Measurements from ENCODE around the gene OPN4. TPM values are rescaled to one million over a fixed set of nuclear protein-coding genes. Genes with fewer than 3 reads are reported as not detected.
A peak's percentile ranks its signal among the peaks of the same experiment; 100 is the strongest.

OPN4 gene
- total RNA-seq, 6 experiments from 2014 or later: not detected

DNA sequence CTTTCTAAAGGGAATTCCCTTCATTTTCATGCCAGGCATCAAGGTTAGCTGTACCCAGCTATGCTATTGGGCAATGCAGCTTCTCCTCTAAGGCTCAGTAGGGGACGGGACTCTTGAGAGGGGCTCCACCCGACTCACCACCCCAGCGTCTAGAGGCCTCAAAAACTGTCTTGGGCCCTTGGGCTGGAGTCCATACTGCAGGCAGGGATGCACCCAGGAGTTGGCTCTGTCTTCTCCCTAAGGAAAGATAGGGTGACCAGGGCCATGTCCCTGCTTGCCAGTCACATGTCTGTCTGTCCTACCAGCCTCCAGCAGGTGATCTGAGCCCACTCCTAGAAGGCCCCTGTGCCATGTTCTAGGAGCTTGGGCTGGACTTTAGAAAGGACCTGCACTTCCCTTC is 1.2 kb downstream of the OPN4 start:
- H3K27ac ChIP-seq: no peak overlapping the region
- TF ChIP-seq POLR2A (IDR thresholded peaks at IDR 0.05): no peak
- TF ChIP-seq, protein P1, sequence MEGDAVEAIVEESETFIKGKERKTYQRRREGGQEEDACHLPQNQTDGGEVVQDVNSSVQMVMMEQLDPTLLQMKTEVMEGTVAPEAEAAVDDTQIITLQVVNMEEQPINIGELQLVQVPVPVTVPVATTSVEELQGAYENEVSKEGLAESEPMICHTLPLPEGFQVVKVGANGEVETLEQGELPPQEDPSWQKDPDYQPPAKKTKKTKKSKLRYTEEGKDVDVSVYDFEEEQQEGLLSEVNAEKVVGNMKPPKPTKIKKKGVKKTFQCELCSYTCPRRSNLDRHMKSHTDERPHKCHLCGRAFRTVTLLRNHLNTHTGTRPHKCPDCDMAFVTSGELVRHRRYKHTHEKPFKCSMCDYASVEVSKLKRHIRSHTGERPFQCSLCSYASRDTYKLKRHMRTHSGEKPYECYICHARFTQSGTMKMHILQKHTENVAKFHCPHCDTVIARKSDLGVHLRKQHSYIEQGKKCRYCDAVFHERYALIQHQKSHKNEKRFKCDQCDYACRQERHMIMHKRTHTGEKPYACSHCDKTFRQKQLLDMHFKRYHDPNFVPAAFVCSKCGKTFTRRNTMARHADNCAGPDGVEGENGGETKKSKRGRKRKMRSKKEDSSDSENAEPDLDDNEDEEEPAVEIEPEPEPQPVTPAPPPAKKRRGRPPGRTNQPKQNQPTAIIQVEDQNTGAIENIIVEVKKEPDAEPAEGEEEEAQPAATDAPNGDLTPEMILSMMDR (IDR thresholded peaks at IDR 0.05): no peak
- ATAC-seq (no peak), DNase-seq (peak in 2 of 3 donors; percentile 2 to 11)
- intact Hi-C loops (cut with DNase I): no loop called here
- H3K9me3 ChIP-seq: no peaks in the 10 kb centered on the region
- no peak overlapping the region for H3K4me3 ChIP-seq
- H3K36me3 ChIP-seq: no peaks in the 10 kb centered on the region
- no peaks in the 10 kb centered on the region for H3K4me1 ChIP-seq
- H3K27me3 ChIP-seq: no peaks in the 10 kb centered on the region
- no CpG with 5 or more reads among the region's 3 CpGs for WGBS (ENCODE audit: insufficient coverage, low coverage, low lambda C conversion rate, missing lambda C conversion rate)

- ATAC-seq (no peak), DNase-seq (peak in 1 of 3 donors; percentile 35)
- H3K4me1 ChIP-seq: no peaks in the 10 kb centered on the region
- H3K36me3 ChIP-seq: no peaks in the 10 kb centered on the region
- TF ChIP-seq, protein P1 (IDR thresholded peaks at IDR 0.05): no peak
- no peak for TF ChIP-seq POLR2A (IDR thresholded peaks at IDR 0.05)
- H3K27ac ChIP-seq: no peak overlapping the region
- no peak overlapping the region for H3K4me3 ChIP-seq
- no peaks in the 10 kb centered on the region for H3K9me3 ChIP-seq
- intact Hi-C loops (cut with DNase I): no loop called here
- H3K27me3 ChIP-seq: no peaks in the 10 kb centered on the region
- WGBS (ENCODE audit: insufficient coverage, low coverage, low lambda C conversion rate, missing lambda C conversion rate): 89% methylated on average over 4 of the region's 8 CpGs
These were observed 2.7 kb downstream of the OPN4 start for GRCh38 chr10:86657011-86657395.

DNA sequence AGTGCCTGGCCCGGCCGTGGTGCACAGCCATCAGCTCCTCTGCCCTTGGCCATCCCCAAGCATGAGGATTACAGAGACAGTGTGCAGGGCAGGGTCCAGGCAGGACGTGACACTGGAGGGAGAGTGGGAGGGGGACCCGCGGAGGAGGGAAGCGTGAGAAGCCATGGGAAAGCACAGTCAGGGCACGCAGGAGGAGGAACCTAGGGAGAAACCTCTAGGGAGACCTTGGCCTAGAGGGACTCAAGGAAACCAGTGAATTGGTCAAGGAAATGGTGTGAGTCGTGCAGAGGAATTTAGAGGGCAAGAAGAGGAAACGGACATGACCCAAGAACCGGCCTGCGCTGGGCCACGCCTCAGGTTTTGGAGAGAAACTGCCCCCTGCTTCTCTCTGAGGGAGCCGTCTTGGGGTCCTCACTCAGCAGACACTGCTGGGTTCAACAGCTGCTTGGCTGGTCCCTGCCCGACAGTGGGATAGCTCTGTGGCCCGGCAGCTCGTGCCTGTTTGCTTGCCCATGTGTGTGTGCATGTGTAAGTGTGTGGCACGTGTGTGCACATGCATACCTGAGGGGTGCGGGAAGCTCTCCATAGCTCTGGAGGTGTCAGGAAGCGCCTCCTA is 3.2 kb downstream of the OPN4 start:
- no peaks in the 10 kb centered on the region for H3K36me3 ChIP-seq
- intact Hi-C loops (cut with DNase I): no loop called here
- no peak overlapping the region for H3K27ac ChIP-seq
- ATAC-seq: no peak
- H3K4me3 ChIP-seq: no peak overlapping the region
- no peaks in the 10 kb centered on the region for H3K4me1 ChIP-seq
- WGBS (ENCODE audit: insufficient coverage, low coverage, low lambda C conversion rate, missing lambda C conversion rate): 68% methylated on average over 4 of the region's 19 CpGs
- peak in 1 of 3 donors; percentile 5 for DNase-seq
- no peaks in the 10 kb centered on the region for H3K27me3 ChIP-seq
- no peaks in the 10 kb centered on the region for H3K9me3 ChIP-seq
- TF ChIP-seq POLR2A (IDR thresholded peaks at IDR 0.05): no peak
- TF ChIP-seq, protein P1 (IDR thresholded peaks at IDR 0.05): no peak

DNA sequence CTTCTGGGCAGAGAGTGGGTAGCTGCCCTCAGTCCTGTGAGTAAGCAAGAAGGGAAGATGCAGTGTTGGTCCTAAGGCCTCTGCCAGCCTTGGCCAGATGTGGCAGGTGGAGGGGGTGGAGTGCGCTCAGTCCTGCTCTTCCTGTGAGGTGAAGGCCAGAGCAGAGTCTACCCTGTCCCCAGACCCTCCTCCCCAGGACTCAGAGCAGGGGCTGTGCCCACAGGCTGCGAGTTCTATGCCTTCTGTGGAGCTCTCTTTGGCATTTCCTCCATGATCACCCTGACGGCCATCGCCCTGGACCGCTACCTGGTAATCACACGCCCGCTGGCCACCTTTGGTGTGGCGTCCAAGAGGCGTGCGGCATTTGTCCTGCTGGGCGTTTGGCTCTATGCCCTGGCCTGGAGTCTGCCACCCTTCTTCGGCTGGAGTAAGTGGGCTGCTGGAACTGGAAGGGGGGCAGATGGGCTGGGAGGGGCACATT is 4.0 kb downstream of the OPN4 start:
- H3K36me3 ChIP-seq: no peaks in the 10 kb centered on the region
- no peaks in the 10 kb centered on the region for H3K27me3 ChIP-seq
- ATAC-seq: no peak
- no peaks in the 10 kb centered on the region for H3K9me3 ChIP-seq
- H3K4me3 ChIP-seq: no peak overlapping the region
- H3K4me1 ChIP-seq: no peaks in the 10 kb centered on the region
- 100% methylated on average over 1 of the region's 12 CpGs for WGBS (ENCODE audit: insufficient coverage, low coverage, low lambda C conversion rate, missing lambda C conversion rate)
- DNase-seq: peak in 1 of 3 donors; percentile 46
- H3K27ac ChIP-seq: no peak overlapping the region
- intact Hi-C loops (cut with DNase I): no loop called here
- TF ChIP-seq, protein P1 (IDR thresholded peaks at IDR 0.05): no peak
- TF ChIP-seq POLR2A (IDR thresholded peaks at IDR 0.05): no peak
